ENCODE measurements around the gene FOXP1.

Gene FOXP1

GRCh38 chr3:70926835-70927234 is 656.7 kb downstream of the FOXP1 start:
- Histone ChIP-seq H3K27me3 (replicated peaks; ENCODE audit: control insufficient read depth, insufficient read depth, low read length) (no peaks in the 10 kb centered on the region), H3K36me3 (ENCODE audit: control insufficient read depth, insufficient read depth, low read length) (no peaks in the 10 kb centered on the region), H3K4me3 (replicated peaks; ENCODE audit: low read depth, low read length) (no peak overlapping the region)
- no peak for TF ChIP-seq CTCF (IDR thresholded peaks at IDR 0.05; ENCODE audit: insufficient read depth, low read length, poor library complexity, severe bottlenecking)
- no peak for DNase-seq (ENCODE audit: extremely low read depth, insufficient read length)

GRCh38 chr3:70919661-70920060 is 663.9 kb downstream of the FOXP1 start:
- Histone ChIP-seq H3K36me3 (ENCODE audit: control insufficient read depth, insufficient read depth, low read length) (no peaks in the 10 kb centered on the region), H3K27me3 (replicated peaks; ENCODE audit: control insufficient read depth, insufficient read depth, low read length) (no peaks in the 10 kb centered on the region), H3K4me3 (replicated peaks; ENCODE audit: low read depth, low read length) (no peak overlapping the region)
- DNase-seq (ENCODE audit: extremely low read depth, insufficient read length) = no peak
- no peak for TF ChIP-seq CTCF (IDR thresholded peaks at IDR 0.05; ENCODE audit: insufficient read depth, low read length, poor library complexity, severe bottlenecking)

GRCh38 chr3:70919091-70919490 is 664.4 kb downstream of the FOXP1 start:
- Histone ChIP-seq H3K36me3 (ENCODE audit: control insufficient read depth, insufficient read depth, low read length) (no peaks in the 10 kb centered on the region), H3K4me3 (replicated peaks; ENCODE audit: low read depth, low read length) (no peak overlapping the region), H3K27me3 (replicated peaks; ENCODE audit: control insufficient read depth, insufficient read depth, low read length) (no peaks in the 10 kb centered on the region)
- no peak for TF ChIP-seq CTCF (IDR thresholded peaks at IDR 0.05; ENCODE audit: insufficient read depth, low read length, poor library complexity, severe bottlenecking)
- no peak for DNase-seq (ENCODE audit: extremely low read depth, insufficient read length)

- Histone ChIP-seq H3K4me3 (replicated peaks; ENCODE audit: low read depth, low read length) (no peak overlapping the region), H3K27me3 (replicated peaks; ENCODE audit: control insufficient read depth, insufficient read depth, low read length) (no peaks in the 10 kb centered on the region), H3K36me3 (ENCODE audit: control insufficient read depth, insufficient read depth, low read length) (no peaks in the 10 kb centered on the region)
- TF ChIP-seq CTCF (IDR thresholded peaks at IDR 0.05; ENCODE audit: insufficient read depth, low read length, poor library complexity, severe bottlenecking) = no peak
- no peak for DNase-seq (ENCODE audit: extremely low read depth, insufficient read length)
Measured at GRCh38 chr3:70916375-70917055, 667.0 kb downstream of the FOXP1 start.

GRCh38 chr3:70914862-70915261 is 668.7 kb downstream of the FOXP1 start:
- TF ChIP-seq CTCF (IDR thresholded peaks at IDR 0.05; ENCODE audit: insufficient read depth, low read length, poor library complexity, severe bottlenecking) = no peak
- Histone ChIP-seq H3K4me3 (replicated peaks; ENCODE audit: low read depth, low read length) (no peak overlapping the region), H3K36me3 (ENCODE audit: control insufficient read depth, insufficient read depth, low read length) (no peaks in the 10 kb centered on the region), H3K27me3 (replicated peaks; ENCODE audit: control insufficient read depth, insufficient read depth, low read length) (no peaks in the 10 kb centered on the region)
- no peak for DNase-seq (ENCODE audit: extremely low read depth, insufficient read length)

- Histone ChIP-seq H3K27me3 (replicated peaks; ENCODE audit: control insufficient read depth, insufficient read depth, low read length) (no peaks in the 10 kb centered on the region), H3K4me3 (replicated peaks; ENCODE audit: low read depth, low read length) (no peak overlapping the region), H3K36me3 (ENCODE audit: control insufficient read depth, insufficient read depth, low read length) (no peaks in the 10 kb centered on the region)
- TF ChIP-seq CTCF (IDR thresholded peaks at IDR 0.05; ENCODE audit: insufficient read depth, low read length, poor library complexity, severe bottlenecking) = no peak
- no peak for DNase-seq (ENCODE audit: extremely low read depth, insufficient read length)
Measured at GRCh38 chr3:70911719-70912118, 671.8 kb downstream of the FOXP1 start.
